ACC112 (cell line): Measurements from ENCODE around the gene LHFPL3.

Experiments
- H2AFZ ChIP-seq: fragments of 200-600 bp; sonication (generic); one replicate; pipeline ENCODE4 v1.6.0; 2017; ENCODE audit warnings: antibody characterized with exemption, low read length; ENCODE audit not compliant: unreplicated experiment
- H3K27ac ChIP-seq: fragments of 200-600 bp; sonication (generic); 2 replicates; pipeline ENCODE4 v1.5.1; 2014; ENCODE audit warnings: low read depth, mild to moderate bottlenecking, antibody characterized with exemption, low read length, moderate library complexity
- H3K27me3 ChIP-seq: fragments of 200-600 bp; sonication (generic); 2 replicates; pipeline ENCODE4 v1.6.1; 2014; ENCODE audit warnings: mild to moderate bottlenecking, antibody characterized with exemption, low read length, moderate library complexity, mixed read lengths; ENCODE audit not compliant: insufficient read depth
- H3K36me3 ChIP-seq: fragments of 200-600 bp; sonication (generic); 2 replicates; pipeline ENCODE4 v1.6.1; 2016; ENCODE audit warnings: mild to moderate bottlenecking, antibody characterized with exemption, low read length, moderate library complexity, mixed read lengths; ENCODE audit not compliant: insufficient read depth
- H3K4me1 ChIP-seq: fragments of 200-600 bp; sonication (generic); one replicate; pipeline ENCODE4 v1.6.1; 2016; ENCODE audit warnings: low read length, mixed read lengths; ENCODE audit not compliant: insufficient read depth, unreplicated experiment, control insufficient read depth
- H3K4me3 ChIP-seq: fragments of 200-600 bp; sonication (generic); 2 replicates; pipeline ENCODE4 v1.5.1; 2014; ENCODE audit warnings: mild to moderate bottlenecking, low read depth, low read length
- H3K79me2 ChIP-seq: fragments of 200-600 bp; sonication (generic); one replicate; pipeline ENCODE4 v1.6.0; 2016; ENCODE audit warnings: low read length; ENCODE audit not compliant: control insufficient read depth, unreplicated experiment, insufficient read depth

LHFPL3 gene

GRCh38 chr7:104826135-104826534, 497.7 kb downstream of the LHFPL3 start:
- Histone ChIP-seq H3K4me1 (no peaks in the 10 kb centered on the region), H3K79me2 (no peaks in the 10 kb centered on the region), H3K27me3 (peaks cover 22% of the 10 kb centered on the region; the same call in 1 of the 2 replicates), H3K27ac (no peak overlapping the region), H3K36me3 (no peaks in the 10 kb centered on the region), H3K4me3 (no peak overlapping the region), H2AFZ (no peak overlapping the region)

- Histone ChIP-seq H3K27me3 (peaks cover 52% of the 10 kb centered on the region), H3K4me1 (no peaks in the 10 kb centered on the region), H3K27ac (no peak overlapping the region), H3K4me3 (no peak overlapping the region), H3K36me3 (no peaks in the 10 kb centered on the region), H3K79me2 (no peaks in the 10 kb centered on the region), H2AFZ (no peak overlapping the region)
Observed at GRCh38 chr7:104836976-104837375, 508.6 kb downstream of the LHFPL3 start.

GRCh38 chr7:104838537-104839299, 510.3 kb downstream of the LHFPL3 start:
- Histone ChIP-seq H2AFZ (no peak overlapping the region), H3K4me3 (no peak overlapping the region), H3K36me3 (no peaks in the 10 kb centered on the region), H3K27ac (no peak overlapping the region), H3K4me1 (no peaks in the 10 kb centered on the region), H3K27me3 (peaks cover 53% of the 10 kb centered on the region), H3K79me2 (no peaks in the 10 kb centered on the region)

GRCh38 chr7:104839842-104840241, 511.4 kb downstream of the LHFPL3 start:
- Histone ChIP-seq H2AFZ (no peak overlapping the region), H3K27ac (no peak overlapping the region), H3K4me3 (no peak overlapping the region), H3K4me1 (no peaks in the 10 kb centered on the region), H3K36me3 (no peaks in the 10 kb centered on the region), H3K27me3 (peaks cover 57% of the 10 kb centered on the region), H3K79me2 (no peaks in the 10 kb centered on the region)

- Histone ChIP-seq H3K36me3 (no peaks in the 10 kb centered on the region), H3K4me1 (no peaks in the 10 kb centered on the region), H3K4me3 (no peak overlapping the region), H3K27ac (no peak overlapping the region), H2AFZ (no peak overlapping the region), H3K79me2 (no peaks in the 10 kb centered on the region), H3K27me3 (peaks cover 51% of the 10 kb centered on the region)
Observed at GRCh38 chr7:104841798-104842197, 513.4 kb downstream of the LHFPL3 start.

GRCh38 chr7:104843198-104843597, 514.8 kb downstream of the LHFPL3 start:
- no peak overlapping the region for H3K27ac ChIP-seq
- no peak overlapping the region for H2AFZ ChIP-seq
- H3K36me3 ChIP-seq: no peaks in the 10 kb centered on the region
- no peaks in the 10 kb centered on the region for H3K4me1 ChIP-seq
- H3K27me3 ChIP-seq: peaks cover 37% of the 10 kb centered on the region
- H3K4me3 ChIP-seq: no peak overlapping the region
- no peaks in the 10 kb centered on the region for H3K79me2 ChIP-seq

GRCh38 chr7:104845557-104845956, 517.2 kb downstream of the LHFPL3 start:
- H3K4me3 ChIP-seq: no peak overlapping the region
- H3K27me3 ChIP-seq: peaks cover 32% of the 10 kb centered on the region
- no peaks in the 10 kb centered on the region for H3K36me3 ChIP-seq
- H3K27ac ChIP-seq: no peak overlapping the region
- H3K4me1 ChIP-seq: no peaks in the 10 kb centered on the region
- H3K79me2 ChIP-seq: no peaks in the 10 kb centered on the region
- no peak overlapping the region for H2AFZ ChIP-seq

- Histone ChIP-seq H3K36me3 (no peaks in the 10 kb centered on the region), H3K4me1 (no peaks in the 10 kb centered on the region), H3K79me2 (no peaks in the 10 kb centered on the region), H3K27me3 (peaks cover 30% of the 10 kb centered on the region), H3K27ac (no peak overlapping the region), H2AFZ (no peak overlapping the region), H3K4me3 (no peak overlapping the region)
Observed at GRCh38 chr7:104846731-104847130, 518.3 kb downstream of the LHFPL3 start.

GRCh38 chr7:104848138-104848990, 520.0 kb downstream of the LHFPL3 start:
- H3K27me3 ChIP-seq: peaks cover 32% of the 10 kb centered on the region
- no peak overlapping the region for H2AFZ ChIP-seq
- no peaks in the 10 kb centered on the region for H3K36me3 ChIP-seq
- H3K79me2 ChIP-seq: no peaks in the 10 kb centered on the region
- no peak overlapping the region for H3K27ac ChIP-seq
- H3K4me3 ChIP-seq: no peak overlapping the region
- no peaks in the 10 kb centered on the region for H3K4me1 ChIP-seq

- H2AFZ ChIP-seq: no peak overlapping the region
- peaks cover 16% of the 10 kb centered on the region for H3K27me3 ChIP-seq
- H3K4me3 ChIP-seq: no peak overlapping the region
- H3K27ac ChIP-seq: no peak overlapping the region
- no peaks in the 10 kb centered on the region for H3K36me3 ChIP-seq
- H3K79me2 ChIP-seq: no peaks in the 10 kb centered on the region
- H3K4me1 ChIP-seq: no peaks in the 10 kb centered on the region
Observed at GRCh38 chr7:104850374-104850773, 522.0 kb downstream of the LHFPL3 start.

GRCh38 chr7:104851268-104851667, 522.9 kb downstream of the LHFPL3 start:
- Histone ChIP-seq H3K36me3 (no peaks in the 10 kb centered on the region), H3K4me1 (no peaks in the 10 kb centered on the region), H3K79me2 (no peaks in the 10 kb centered on the region), H2AFZ (no peak overlapping the region), H3K4me3 (no peak overlapping the region), H3K27me3 (peaks cover 11% of the 10 kb centered on the region), H3K27ac (no peak overlapping the region)
